HG03280 (cell line): Measurements from ENCODE around the gene FAM89B.
A peak's percentile ranks its signal among the peaks of the same experiment; 100 is the strongest.

Source experiments
- ATAC-seq: cut with Tn5 transposase; IDR thresholded peaks from one replicate; pipeline ENCODE4 v1.9.1; 2021; ENCODE audit warnings: mild to moderate bottlenecking, moderate library complexity; ENCODE audit not compliant: unreplicated experiment

The FAM89B gene

DNA sequence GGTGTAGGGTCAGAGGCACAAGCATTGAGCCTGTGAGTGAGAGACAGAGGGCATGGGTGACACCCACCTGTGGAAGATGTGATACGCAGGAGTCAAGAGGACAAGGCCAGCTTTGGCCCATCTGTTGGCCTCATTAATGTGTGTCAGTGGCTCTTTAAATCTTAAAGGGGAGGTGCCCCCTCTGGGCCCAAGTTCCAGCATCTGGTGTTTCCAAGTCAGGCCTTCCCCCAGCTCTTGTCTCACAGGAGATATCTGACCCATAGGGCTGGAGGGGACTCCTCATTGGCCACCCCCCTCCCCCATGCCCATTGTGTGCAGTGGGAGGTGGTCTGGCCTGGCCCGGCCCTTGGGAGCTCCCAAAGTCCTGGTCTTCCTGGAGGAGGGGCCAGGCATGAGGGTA is 14.3 kb downstream of the FAM89B start:
- ATAC-seq, result no peak

- ATAC-seq, result peak; percentile 73
Measured at GRCh38 chr11:65588199-65589054, 16.1 kb downstream of the FAM89B start.

DNA sequence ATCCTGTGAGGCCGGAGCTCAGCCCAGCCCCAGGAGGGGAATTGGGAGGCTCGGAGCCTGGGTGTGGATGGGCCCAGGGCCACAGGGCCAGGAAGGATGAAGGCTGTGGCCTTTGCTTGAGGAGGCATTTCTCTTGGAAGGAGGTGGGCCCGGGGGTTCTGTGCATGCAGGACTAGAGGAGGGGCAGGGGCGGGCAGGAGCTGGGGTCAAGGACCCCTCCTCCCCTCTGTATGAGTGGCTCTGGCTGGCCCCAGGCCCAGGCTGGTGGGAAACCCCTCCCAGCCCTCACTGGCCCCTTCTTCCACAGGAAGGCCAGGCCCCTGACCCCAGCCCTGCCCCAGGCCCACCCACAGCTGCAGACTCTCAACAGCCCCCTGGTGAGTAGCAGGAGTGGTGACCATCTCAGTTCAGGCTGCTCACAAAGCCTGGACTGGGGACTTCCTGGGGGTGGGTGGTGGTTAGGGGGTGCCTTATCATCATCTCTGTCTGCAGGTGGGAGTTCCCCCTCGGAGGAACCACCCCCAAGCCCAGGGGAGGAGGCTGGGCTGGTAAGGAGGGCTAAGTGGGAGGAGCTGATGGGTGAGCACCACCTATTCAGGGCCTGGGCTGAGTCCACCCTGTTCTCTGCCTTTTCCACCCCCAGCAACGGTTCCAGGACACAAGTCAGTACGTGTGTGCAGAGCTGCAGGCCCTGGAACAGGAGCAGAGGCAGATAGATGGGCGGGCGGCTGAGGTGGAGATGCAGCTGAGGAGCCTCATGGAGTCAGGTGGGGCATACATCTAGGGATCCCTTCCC is 17.3 kb downstream of the FAM89B start:
- ATAC-seq, result no peak

- ATAC-seq, result no peak
Measured at GRCh38 chr11:65590240-65590738, 18.0 kb downstream of the FAM89B start.

DNA sequence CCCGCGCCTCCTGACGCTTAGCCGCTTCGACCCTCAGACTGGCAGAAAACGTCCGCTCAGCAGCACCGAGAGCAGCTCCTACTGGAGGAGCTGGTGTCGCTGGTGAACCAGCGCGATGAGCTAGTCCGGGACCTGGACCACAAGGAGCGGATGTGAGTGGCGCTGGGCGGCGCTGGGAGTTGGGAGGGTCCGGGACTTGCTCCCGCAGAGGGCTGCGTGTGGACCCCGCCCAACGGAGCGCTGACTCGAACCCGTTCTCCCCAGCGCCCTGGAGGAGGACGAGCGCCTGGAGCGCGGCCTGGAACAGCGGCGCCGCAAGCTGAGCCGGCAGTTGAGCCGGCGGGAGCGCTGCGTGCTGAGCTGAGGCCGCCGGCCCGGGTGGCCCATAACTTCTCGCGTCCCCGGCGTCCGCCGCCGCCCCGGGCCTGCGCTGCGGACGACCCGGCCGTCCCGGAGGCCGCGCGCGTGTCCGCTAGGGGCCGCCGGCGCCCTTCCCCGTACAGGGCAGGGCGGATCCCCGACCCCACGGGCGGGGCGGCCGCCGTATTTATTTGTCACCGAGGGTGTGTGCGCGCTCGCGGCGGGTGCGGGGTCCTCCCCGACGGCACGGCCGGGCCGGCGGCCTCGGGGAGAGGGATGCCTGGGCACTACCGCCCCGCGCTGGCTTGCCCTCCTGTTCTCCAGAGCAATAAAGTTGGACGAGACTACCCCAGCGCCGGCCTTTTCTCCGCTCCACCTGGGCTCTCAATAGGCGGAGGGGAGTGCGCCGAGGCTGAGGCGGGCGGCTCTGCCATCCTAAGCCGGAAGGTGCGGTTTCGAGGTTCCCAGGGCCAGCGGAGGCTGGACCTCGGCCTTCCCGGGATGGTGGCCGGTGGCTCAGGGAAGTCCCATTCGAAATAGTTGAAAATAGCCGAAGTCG is 19.9 kb downstream of the FAM89B start:
- no peak for ATAC-seq

GRCh38 chr11:65592858-65593517 is 20.6 kb downstream of the FAM89B start:
- ATAC-seq, result no peak

DNA sequence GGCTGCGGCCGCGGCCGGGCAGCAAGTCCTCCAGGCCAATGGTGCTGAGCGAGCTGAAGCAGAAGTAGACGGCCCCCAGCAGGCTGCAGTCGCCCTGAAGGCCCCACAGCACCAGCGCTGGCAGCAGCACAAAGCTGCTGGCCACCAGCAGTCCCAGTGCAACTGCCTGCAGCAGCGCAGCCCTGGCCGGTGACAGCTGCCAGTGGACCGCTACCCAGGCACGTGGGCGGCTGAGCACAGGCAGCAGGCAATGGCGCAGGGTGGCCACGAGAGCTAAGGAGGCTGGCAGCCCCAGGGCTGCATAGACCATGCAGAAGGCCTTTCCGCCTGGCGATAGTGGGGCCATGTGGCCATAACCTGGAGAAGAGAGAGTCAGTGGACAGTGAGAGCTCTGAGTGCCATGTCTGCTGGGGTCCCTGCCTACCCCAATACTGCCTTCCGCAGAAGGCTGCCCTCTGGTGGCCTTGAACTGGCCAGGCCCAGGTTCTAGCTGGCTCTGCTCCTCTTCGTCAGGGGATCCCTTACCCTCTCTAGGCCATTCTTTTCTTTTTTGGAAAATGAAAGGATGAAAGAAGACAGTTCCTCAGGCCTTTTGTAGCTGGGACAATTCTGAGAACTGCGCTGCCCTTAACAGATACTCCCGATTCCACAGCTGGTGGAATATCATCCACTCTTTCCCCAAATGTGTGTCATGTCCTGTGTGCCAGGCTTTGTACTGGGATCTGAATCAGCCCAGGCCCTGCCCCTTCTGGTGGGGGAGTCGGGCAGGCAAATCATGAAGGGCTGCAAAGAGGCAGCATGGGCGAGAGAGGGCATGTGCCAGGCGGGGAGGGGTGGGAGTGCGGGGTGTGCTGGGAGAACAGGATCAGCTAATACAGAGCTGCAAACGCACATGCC is 21.4 kb downstream of the FAM89B start:
- ATAC-seq, result no peak

GRCh38 chr11:65595131-65595530 is 22.8 kb downstream of the FAM89B start:
- no peak for ATAC-seq

- ATAC-seq, result no peak
Measured at GRCh38 chr11:65595543-65596281, 23.4 kb downstream of the FAM89B start, which contains the start of gene KCNK7. KCNK7 (minus strand) TSS chr11:65595800; CDS start chr11:65595772, 28 bp downstream.

GRCh38 chr11:65596520-65596919 is 24.2 kb downstream of the FAM89B start:
- no peak for ATAC-seq

DNA sequence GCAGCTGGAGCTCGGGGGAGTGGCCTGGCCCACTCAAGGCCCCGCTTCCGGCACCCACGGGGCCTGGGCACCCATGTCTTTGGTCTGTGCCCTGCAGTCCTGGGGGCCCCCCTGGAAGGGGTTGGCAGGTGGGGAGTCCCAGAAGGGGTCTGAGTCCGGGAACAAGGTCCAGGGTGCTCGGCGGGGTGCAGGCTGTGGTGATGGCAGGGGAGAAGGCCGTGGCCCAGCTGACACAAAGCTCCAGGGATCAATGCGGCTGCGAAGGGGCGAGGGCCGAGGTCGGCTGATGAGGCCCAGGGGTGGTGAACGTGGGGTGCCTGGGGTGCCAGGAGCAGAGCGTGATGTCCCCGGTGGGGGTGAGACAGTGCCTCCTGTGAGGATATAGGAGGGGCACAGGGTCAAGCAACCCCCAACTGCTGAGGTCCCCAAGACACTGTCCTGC is 25.9 kb downstream of the FAM89B start:
- no peak for ATAC-seq

DNA sequence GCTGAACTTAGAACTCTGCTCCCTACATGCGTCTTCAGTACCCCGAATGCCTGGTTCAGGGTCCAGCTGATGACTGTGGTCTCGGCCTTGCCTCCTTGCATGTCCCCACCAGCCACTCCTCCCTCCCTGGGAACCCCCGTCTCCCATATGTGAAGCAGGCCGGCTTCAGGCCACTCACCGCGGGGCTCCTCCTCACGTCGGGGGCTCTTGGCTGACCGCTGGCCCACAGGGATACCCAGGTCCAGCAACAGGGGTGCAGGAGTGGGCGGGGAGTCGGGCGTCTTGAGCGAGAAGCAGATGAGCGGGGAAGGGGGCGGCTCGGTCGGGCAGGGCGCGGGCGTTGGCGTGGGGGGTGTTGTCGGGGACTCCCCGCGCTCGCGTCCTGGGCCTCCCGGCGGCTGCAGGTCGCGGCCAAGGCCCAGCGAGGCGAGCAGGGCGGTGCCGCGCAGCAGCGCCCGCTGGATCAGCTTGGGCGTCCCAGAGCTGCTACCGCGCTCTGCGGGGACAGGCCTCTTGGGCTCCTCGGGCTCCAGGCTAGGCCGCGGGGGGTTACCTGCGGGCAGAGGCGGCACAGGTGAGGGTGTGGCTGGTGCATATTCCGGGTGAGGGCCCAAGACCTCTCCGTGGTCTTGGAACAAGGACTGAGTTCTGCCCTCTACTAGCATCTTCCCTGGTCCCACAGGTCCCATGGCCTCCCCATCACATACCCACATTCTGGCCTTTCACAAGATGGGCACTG is 27.0 kb downstream of the FAM89B start:
- ATAC-seq, result no peak

DNA sequence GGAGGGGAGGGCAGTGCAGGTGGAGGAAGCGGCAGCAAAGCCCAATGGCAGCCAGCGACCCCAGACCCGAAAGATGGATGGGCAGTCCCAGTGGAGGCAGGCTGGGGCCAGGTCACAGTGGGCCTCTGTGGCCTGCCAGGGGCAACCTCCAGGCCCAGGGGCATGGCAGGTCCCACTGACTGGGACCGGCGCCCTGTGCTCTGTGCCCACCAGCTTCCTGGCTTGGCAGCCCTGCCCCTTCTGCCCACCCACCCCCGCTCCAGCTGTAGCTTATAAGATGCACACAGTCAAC is 27.6 kb downstream of the FAM89B start:
- no peak for ATAC-seq

GRCh38 chr11:65604258-65604657 is 31.9 kb downstream of the FAM89B start:
- no peak for ATAC-seq

- no peak for ATAC-seq
Measured at GRCh38 chr11:65606876-65607613, 34.7 kb downstream of the FAM89B start.

GRCh38 chr11:65607614-65608426 is 35.5 kb downstream of the FAM89B start:
- ATAC-seq, result no peak
